Measurements from ENCODE around the gene ANKRD26.

GRCh38 chr10:27030060-27030459, 70.2 kb downstream of the ANKRD26 start:
- TF ChIP-seq CTCF (conservative IDR thresholded peaks at IDR 0.05 in 1 of 2, IDR thresholded peaks at IDR 0.05 in 1 of 2; ENCODE audit: extremely low read depth in 1 of 2, insufficient read depth in 1 of 2, low read depth in 1 of 2, low read length in 2 of 2) (no peak), EZH2 (IDR thresholded peaks at IDR 0.05; ENCODE audit: borderline replicate concordance, low read length) (no peak)

All from mammary epithelial cell (primary cell).